KMS-11 (cell line): ENCODE data around the gene APCDD1L.

Source experiments
- H2AFZ ChIP-seq: fragments of 200-600 bp; sonication (generic); 2 replicates; pipeline ENCODE4 v1.6.1; 2016; ENCODE audit warnings: antibody characterized with exemption, mixed run types, low read depth
- H3K27ac ChIP-seq: fragments of 200-600 bp; sonication (generic); 2 replicates; pipeline ENCODE4 v1.6.1; 2016; ENCODE audit warnings: mild to moderate bottlenecking, mixed run types
- H3K27me3 ChIP-seq: fragments of 200-600 bp; sonication (generic); 2 replicates; pipeline ENCODE4 v1.6.1; 2017; ENCODE audit warnings: mild to moderate bottlenecking, low read depth, mixed run types, moderate library complexity; ENCODE audit not compliant: insufficient read depth
- H3K36me3 ChIP-seq: fragments of 200-600 bp; sonication (generic); 2 replicates; pipeline ENCODE4 v1.6.1; 2017; ENCODE audit warnings: mild to moderate bottlenecking, mixed run types; ENCODE audit not compliant: insufficient read depth
- H3K4me1 ChIP-seq: fragments of 200-600 bp; sonication (generic); 2 replicates; pipeline ENCODE4 v1.6.1; 2016; ENCODE audit warnings: mild to moderate bottlenecking, low read depth, mixed run types; ENCODE audit not compliant: poor library complexity, severe bottlenecking
- H3K4me2 ChIP-seq: fragments of 200-600 bp; sonication (generic); 2 replicates; pipeline ENCODE4 v1.7.0; 2016; ENCODE audit warnings: mild to moderate bottlenecking, mixed run types
- H3K4me3 ChIP-seq: fragments of 200-600 bp; sonication (generic); IDR thresholded peaks from 2 replicates; pipeline ENCODE4 v1.6.1; 2017; ENCODE audit warnings: low read depth, low read length, mixed read lengths; ENCODE audit not compliant: insufficient read depth
- H3K79me2 ChIP-seq: fragments of 200-600 bp; sonication (generic); 2 replicates; pipeline ENCODE4 v1.6.1; 2016; ENCODE audit warnings: low read depth, mixed run types; ENCODE audit not compliant: insufficient read depth
- H3K9ac ChIP-seq: fragments of 200-600 bp; sonication (generic); 2 replicates; pipeline ENCODE4 v1.6.1; 2016; ENCODE audit warnings: mild to moderate bottlenecking, mixed run types
- H4K20me1 ChIP-seq: fragments of 200-600 bp; sonication (generic); 2 replicates; pipeline ENCODE4 v1.6.1; 2016; ENCODE audit warnings: mild to moderate bottlenecking, mixed run types; ENCODE audit not compliant: insufficient read depth
- TF ChIP-seq, protein P1 (sequence below): fragments of 200-600 bp; sonication (generic); conservative IDR thresholded peaks from 2 replicates; pipeline ENCODE4 v1.6.1; 2017; ENCODE audit warnings: low read depth, mild to moderate bottlenecking, antibody characterized with exemption, low read length, moderate library complexity, mixed read lengths

The APCDD1L gene

DNA sequence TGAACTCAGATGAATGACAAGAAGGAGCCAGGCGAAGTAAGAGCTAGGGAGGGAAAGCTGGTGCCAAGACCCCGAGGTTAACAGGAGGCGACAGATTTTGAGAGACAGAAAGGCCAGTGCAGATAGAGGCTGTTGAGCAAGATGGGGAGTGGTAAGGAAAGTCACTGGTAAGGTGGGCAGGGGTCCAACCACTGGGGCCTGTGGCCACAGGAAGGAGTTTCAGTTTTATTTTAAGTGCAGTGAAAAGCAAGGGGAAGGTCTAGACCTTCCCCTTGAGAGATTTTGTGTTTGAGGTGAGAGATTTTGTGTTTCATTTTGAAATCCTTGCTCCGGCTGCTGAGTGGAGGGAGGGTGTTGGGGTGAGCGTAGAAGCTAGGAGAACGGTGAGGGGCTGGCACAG is 41.8 kb upstream of the APCDD1L start:
- no peak overlapping the region for H2AFZ ChIP-seq

DNA sequence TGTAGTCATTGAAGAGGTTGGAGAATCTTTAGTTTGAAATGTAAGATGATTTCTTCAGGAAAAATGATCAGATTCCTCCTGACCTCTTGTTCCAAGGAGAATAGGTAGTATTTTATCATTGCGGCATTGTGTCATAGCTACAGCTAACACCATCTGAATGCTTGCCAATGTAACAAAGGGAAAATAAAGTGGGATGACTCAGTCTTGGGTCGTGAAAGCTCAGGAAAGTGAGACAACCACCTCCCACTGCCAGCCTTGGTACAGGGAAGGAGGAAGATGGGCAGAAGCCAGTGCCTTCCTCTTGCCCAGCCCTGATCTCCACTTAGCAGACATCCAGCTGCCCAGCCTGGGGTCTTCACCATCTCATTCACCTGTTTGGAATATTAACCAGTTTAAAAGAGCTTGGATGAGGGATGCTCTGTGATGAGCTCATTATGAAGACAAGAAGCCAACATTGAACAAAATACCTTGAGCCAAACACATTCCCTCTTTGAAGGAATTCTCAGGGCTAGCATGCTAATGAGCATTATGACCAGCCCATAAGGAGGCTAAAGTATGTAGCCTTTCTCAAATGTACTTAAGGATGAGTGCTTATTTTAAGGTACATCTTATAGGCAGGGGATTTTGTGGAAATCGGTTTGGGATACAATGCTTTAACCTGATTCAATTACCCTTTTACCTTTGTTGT is 40.0 kb upstream of the APCDD1L start:
- no peak overlapping the region for H3K4me2 ChIP-seq

More for the DNA sequence above, 41.8 kb upstream of the APCDD1L start:
- H4K20me1 ChIP-seq: no peaks in the 10 kb centered on the region
- H3K79me2 ChIP-seq: no peaks in the 10 kb centered on the region
- no peaks in the 10 kb centered on the region for H3K4me1 ChIP-seq
- H3K27ac ChIP-seq: no peak overlapping the region
- H3K4me3 ChIP-seq: no peak overlapping the region
- H3K9ac ChIP-seq: no peak overlapping the region
- TF ChIP-seq, protein P1, sequence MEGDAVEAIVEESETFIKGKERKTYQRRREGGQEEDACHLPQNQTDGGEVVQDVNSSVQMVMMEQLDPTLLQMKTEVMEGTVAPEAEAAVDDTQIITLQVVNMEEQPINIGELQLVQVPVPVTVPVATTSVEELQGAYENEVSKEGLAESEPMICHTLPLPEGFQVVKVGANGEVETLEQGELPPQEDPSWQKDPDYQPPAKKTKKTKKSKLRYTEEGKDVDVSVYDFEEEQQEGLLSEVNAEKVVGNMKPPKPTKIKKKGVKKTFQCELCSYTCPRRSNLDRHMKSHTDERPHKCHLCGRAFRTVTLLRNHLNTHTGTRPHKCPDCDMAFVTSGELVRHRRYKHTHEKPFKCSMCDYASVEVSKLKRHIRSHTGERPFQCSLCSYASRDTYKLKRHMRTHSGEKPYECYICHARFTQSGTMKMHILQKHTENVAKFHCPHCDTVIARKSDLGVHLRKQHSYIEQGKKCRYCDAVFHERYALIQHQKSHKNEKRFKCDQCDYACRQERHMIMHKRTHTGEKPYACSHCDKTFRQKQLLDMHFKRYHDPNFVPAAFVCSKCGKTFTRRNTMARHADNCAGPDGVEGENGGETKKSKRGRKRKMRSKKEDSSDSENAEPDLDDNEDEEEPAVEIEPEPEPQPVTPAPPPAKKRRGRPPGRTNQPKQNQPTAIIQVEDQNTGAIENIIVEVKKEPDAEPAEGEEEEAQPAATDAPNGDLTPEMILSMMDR: no peak
- peaks cover 21% of the 10 kb centered on the region; the same call in 1 of the 2 replicates for H3K27me3 ChIP-seq
- no peaks in the 10 kb centered on the region for H3K36me3 ChIP-seq
- H3K4me2 ChIP-seq: no peak overlapping the region

DNA sequence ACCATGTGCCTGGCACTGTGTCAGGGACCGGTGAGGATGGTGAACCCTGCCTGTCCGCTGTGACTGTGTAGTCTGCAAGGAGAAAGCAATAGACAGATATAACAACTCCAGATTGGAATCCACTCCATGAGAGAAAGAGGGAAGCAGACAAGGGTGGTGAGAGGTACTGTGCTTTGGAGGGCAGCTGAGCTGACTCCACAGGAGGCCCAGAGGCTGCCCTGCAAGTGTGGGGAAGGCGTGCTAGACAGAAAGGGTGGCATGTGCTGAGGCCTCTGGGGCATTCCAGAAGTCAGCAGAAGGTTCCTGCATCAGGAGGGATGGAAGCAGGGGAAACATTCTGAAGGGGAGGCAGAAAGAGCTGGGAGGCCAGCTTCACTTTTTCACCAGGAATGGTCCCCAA is 39.3 kb upstream of the APCDD1L start:
- H3K27me3 ChIP-seq: peaks cover 32% of the 10 kb centered on the region; the same call in 1 of the 2 replicates
- H3K27ac ChIP-seq: no peak overlapping the region
- H3K36me3 ChIP-seq: no peaks in the 10 kb centered on the region
- H3K4me3 ChIP-seq: no peak overlapping the region
- no peaks in the 10 kb centered on the region for H3K4me1 ChIP-seq
- no peak overlapping the region for H3K9ac ChIP-seq
- no peaks in the 10 kb centered on the region for H4K20me1 ChIP-seq
- H3K4me2 ChIP-seq: no peak overlapping the region
- TF ChIP-seq, protein P1: no peak
- no peak overlapping the region for H2AFZ ChIP-seq
- H3K79me2 ChIP-seq: no peaks in the 10 kb centered on the region

More for the DNA sequence above, 40.0 kb upstream of the APCDD1L start:
- TF ChIP-seq, protein P1: no peak
- no peaks in the 10 kb centered on the region for H3K36me3 ChIP-seq
- no peaks in the 10 kb centered on the region for H4K20me1 ChIP-seq
- peaks cover 29% of the 10 kb centered on the region; the same call in 1 of the 2 replicates for H3K27me3 ChIP-seq
- H3K4me1 ChIP-seq: no peaks in the 10 kb centered on the region
- H3K4me3 ChIP-seq: no peak overlapping the region
- no peak overlapping the region for H3K27ac ChIP-seq
- H3K9ac ChIP-seq: no peak overlapping the region
- H2AFZ ChIP-seq: no peak overlapping the region
- H3K79me2 ChIP-seq: no peaks in the 10 kb centered on the region

DNA sequence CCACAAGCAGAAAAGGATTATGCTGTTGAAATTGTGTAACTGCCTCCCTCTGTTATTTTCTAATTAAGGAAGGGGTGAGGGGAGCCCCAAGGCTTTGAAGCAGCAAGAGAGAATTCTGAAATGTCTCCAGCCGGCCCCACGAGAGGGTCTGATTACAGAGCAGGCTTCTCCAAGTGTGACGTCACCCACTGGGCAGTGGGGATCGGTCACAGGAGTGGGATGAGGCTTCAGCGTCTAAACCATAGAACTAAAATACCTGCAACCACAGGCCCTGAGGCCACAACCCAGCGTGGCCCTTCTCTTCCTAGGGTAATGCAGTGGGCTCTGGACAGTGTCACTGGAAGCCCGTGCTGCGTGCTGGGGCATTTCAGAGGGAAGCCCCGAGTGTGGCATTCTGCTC is 38.6 kb upstream of the APCDD1L start:
- Histone ChIP-seq H3K4me3 (no peak overlapping the region), H3K36me3 (no peaks in the 10 kb centered on the region), H2AFZ (no peak overlapping the region), H3K4me1 (no peaks in the 10 kb centered on the region), H4K20me1 (no peaks in the 10 kb centered on the region), H3K79me2 (no peaks in the 10 kb centered on the region), H3K4me2 (no peak overlapping the region), H3K27me3 (peaks cover 32% of the 10 kb centered on the region; the same call in 1 of the 2 replicates), H3K9ac (no peak overlapping the region), H3K27ac (no peak overlapping the region)
- TF ChIP-seq, protein P1: no peak
